Esophagus muscularis mucosa (tissue), 4 donors: ENCODE data around the gene TUBGCP2.

Source experiments
- EP300 ChIP-seq: sonication (generic); formaldehyde crosslinking; IDR thresholded peaks from one replicate; pipeline ENCODE4 v1.6.1; 2017; ENCODE audit warnings: antibody characterized with exemption
- POLR2A ChIP-seq: fragments of 450-650 bp; IDR thresholded peaks from one replicate; pipeline ENCODE4 v1.6.1; 2017; ENCODE audit warnings: antibody characterized with exemption, moderate library complexity, mild to moderate bottlenecking, low read depth
- TF ChIP-seq, protein P1 (sequence below), 3 experiments: fragments of 200-600 bp in 2 of 3; fragments of 450-650 bp in 1 of 3; sonication (generic) in 2 of 3; IDR thresholded peaks; one replicate each; pipeline ENCODE4 v1.5.1; 2017 to 2019; ENCODE audit warnings: antibody characterized with exemption in 3 of 3, mild to moderate bottlenecking in 2 of 3, moderate library complexity in 1 of 3

DNA sequence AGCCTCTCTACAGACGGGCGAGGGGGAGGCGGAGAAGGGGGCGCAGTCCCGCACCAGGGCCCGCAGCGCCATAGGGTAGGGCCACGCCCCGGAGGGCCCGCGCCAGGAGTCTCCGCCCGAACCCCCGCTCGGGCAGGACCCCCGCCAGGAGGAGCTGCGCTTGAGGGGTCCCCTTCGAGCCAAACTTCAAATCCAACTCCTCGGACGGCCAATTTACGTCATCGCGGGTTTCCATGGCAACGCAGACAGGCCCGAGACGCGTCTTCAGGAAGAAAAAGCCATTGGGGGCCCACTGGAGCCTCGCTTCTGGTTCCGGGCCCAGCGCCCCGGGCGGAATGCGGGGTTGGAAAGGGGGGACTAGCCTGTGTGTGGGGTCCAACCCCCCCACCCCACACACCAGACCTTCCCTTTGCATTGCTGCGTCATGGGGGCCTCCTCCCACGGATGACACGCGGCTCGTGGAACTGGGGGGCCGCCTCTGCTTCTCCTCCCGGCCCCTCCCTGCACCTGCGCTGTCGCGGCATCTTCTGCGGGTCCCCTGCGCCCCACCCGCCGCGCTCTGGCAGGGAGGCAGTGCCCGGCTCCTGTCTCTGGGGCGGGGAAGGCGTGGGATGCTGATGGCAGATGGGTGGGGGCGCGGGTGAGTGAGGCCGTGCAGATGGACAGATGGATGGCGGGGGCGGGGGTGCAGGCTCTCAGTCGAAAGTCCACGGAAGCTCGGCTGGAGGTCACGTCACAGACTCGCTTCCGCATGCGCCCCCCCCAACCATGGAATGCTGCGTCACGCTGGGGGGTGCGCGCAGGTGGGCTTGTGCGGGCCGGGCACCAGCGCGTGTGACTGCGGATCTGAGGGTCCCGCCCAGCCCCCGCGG, 26.8 kb upstream of the TUBGCP2 start:
- TF ChIP-seq, protein P1, sequence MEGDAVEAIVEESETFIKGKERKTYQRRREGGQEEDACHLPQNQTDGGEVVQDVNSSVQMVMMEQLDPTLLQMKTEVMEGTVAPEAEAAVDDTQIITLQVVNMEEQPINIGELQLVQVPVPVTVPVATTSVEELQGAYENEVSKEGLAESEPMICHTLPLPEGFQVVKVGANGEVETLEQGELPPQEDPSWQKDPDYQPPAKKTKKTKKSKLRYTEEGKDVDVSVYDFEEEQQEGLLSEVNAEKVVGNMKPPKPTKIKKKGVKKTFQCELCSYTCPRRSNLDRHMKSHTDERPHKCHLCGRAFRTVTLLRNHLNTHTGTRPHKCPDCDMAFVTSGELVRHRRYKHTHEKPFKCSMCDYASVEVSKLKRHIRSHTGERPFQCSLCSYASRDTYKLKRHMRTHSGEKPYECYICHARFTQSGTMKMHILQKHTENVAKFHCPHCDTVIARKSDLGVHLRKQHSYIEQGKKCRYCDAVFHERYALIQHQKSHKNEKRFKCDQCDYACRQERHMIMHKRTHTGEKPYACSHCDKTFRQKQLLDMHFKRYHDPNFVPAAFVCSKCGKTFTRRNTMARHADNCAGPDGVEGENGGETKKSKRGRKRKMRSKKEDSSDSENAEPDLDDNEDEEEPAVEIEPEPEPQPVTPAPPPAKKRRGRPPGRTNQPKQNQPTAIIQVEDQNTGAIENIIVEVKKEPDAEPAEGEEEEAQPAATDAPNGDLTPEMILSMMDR (IDR thresholded peaks at IDR 0.05), result no peak
- TF ChIP-seq POLR2A (no peak), EP300 (no peak)
